HUES64 (cell line): Measurements from ENCODE around the gene NECAB2. TPM values are rescaled to one million over a fixed set of nuclear protein-coding genes. Genes with fewer than 3 reads are reported as not detected.
A peak's percentile ranks its signal among the peaks of the same experiment; 100 is the strongest.

Experiments used
- H3K27ac ChIP-seq: 2 replicates; pipeline ENCODE4 v1.7.0; 2013; ENCODE audit warnings: low read depth, low read length, inconsistent platforms
- H3K27me3 ChIP-seq: 2 replicates; pipeline ENCODE4 v1.6.1; 2013; ENCODE audit warnings: mild to moderate bottlenecking, low read length; ENCODE audit not compliant: insufficient read depth
- H3K36me3 ChIP-seq: 2 replicates; pipeline ENCODE4 v1.6.1; 2013; ENCODE audit warnings: mild to moderate bottlenecking, low read length; ENCODE audit not compliant: insufficient read depth
- H3K4me1 ChIP-seq: 2 replicates; pipeline ENCODE4 v1.6.1; 2013; ENCODE audit warnings: mild to moderate bottlenecking, low read length, moderate library complexity; ENCODE audit not compliant: insufficient read depth
- H3K4me3 ChIP-seq: 2 replicates; pipeline ENCODE4 v1.5.1; 2013; ENCODE audit warnings: mild to moderate bottlenecking, low read length, moderate library complexity
- H3K9ac ChIP-seq: 2 replicates; pipeline ENCODE4 v1.6.1; 2013; ENCODE audit warnings: mild to moderate bottlenecking, low read depth, low read length
- H3K9me3 ChIP-seq: 2 replicates; pipeline ENCODE4 v1.6.1; 2013; ENCODE audit warnings: low read depth, low read length; ENCODE audit not compliant: insufficient read depth
- WGBS: fragments of 150-250, 120-280 bp; methylation state at CpG from one replicate; pipeline ENCODE4 v1.1.7; 2013; ENCODE audit warnings: missing lambda C conversion rate; 5-methylcytosine and 5-hydroxymethylcytosine counted together
- polyA plus RNA-seq, 2 experiments: library from polyadenylated mRNA; stranded (reverse); fragments of 50-300 nt; gene quantifications; one replicate each; pipeline ENCODE4 v1.2.3, GENCODE V29; 2013

Gene NECAB2
- 3.1 TPM for polyA plus RNA-seq (2013, experiment 1 of 2)
- polyA plus RNA-seq (2013, experiment 2 of 2): 5.3 TPM

DNA sequence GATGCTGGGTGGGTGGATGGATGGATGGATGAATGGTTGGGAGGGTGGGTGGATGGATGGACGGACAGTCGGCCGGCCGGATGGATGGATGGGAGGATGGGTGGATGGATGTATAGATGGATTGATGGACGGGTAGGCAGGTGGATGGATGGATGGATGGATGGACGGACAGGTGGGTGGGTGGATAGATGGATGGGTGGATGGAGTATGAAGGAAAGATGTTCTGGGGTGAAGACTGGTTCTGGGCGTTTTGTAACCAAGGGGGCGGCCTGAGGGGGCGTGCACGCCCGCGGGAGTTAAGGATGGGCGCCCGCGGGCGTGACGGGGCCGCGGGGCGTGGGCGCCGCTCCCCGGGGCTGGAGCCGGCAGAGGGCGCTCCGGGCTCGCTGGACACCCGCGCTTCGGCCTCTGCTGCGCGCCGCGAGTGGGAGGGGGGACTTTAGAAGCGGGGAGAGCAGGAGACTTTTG, at the start of gene NECAB2:
Gene NECAB2 (plus strand): TSS at position 407 of the 468 bp plus-strand sequence. CDS start 405 bp downstream, outside the sequence.
- no peaks in the 10 kb centered on the region for H3K36me3 ChIP-seq
- H3K4me3 ChIP-seq: peak within 1 kb of the TSS; percentile 48
- H3K27ac ChIP-seq: no peak within 1 kb of the TSS
- no peaks in the 10 kb centered on the region for H3K9me3 ChIP-seq
- H3K4me1 ChIP-seq: no peaks in the 10 kb centered on the region
- WGBS: 17% methylated on average over 35 of the region's 35 CpGs
- peaks cover 14% of the 10 kb centered on the region for H3K27me3 ChIP-seq
- H3K9ac ChIP-seq: no peak within 1 kb of the TSS

DNA sequence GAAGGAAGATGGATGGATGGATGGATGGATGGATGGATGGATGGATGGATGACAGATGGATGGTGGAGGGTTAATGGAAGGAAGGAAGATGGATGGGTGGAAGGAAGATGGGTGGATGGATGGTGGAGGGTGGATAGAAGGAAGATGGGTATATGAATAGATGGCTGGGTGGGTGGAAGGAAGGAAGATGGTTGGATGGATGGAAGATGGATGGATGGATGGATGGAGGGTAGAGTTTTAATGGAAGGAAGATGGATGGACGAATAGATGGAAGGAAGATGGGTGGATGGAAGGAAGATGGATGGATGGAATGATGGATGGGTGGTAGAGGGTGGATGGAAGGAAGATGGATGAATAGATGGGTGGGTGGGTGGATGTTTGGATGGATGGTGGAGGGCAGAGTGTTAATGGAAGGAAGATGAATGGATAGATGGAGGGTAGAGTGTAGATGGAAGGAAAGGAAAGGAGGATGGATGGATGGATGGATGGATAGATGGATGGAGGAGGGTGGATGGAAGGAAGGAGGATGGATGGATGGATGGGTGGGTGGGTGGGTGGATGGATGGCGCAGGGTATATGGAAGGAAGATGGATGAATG, 47.1 kb upstream of the NECAB2 start:
- no peak overlapping the region for H3K27ac ChIP-seq
- 90% methylated on average over 2 of the region's 2 CpGs for WGBS
- H3K9me3 ChIP-seq: no peaks in the 10 kb centered on the region
- H3K4me3 ChIP-seq: no peak overlapping the region
- peaks cover 28% of the 10 kb centered on the region for H3K36me3 ChIP-seq
- no peaks in the 10 kb centered on the region for H3K27me3 ChIP-seq
- no peak overlapping the region for H3K9ac ChIP-seq
- H3K4me1 ChIP-seq: no peaks in the 10 kb centered on the region

DNA sequence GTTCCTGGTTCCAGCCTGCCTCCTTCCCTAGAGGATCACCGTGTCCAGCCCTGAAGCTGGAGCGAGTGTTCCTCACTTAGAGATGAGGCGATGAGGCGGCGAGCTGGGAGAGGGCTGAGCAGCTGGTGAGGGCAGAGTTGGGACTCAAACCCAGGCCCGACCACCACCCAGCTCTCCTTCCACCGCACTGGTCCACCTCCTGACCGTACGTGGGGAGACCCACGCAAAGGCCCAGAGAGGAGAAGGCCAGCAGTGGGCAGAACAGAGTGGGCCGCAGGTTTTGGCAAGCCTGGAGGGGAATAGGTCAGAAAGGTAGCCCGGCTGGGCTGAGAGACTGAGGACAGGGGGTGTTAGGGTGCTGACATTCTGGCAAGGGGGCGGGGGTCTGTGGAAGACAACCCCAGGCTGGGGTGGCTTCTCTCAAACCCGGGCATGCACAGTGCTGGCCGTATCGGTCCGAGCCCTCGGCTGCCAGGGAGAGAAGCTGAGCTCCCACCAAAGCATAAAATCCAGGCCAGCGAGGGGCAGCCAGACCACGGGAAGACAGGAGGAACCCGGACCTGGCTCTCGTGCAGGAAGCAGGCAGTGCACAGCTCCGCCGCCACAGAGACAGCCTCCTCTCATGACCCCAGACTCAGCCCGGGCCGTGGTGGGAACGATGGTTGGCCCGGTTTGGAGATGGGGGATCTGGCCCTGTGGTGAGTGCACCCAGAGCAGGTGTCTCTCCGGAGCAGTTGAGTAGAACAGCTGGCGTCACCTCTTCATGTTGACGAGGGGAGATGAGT, 44.3 kb upstream of the NECAB2 start:
- H3K4me3 ChIP-seq: no peak overlapping the region
- 92% methylated on average over 31 of the region's 31 CpGs for WGBS

DNA sequence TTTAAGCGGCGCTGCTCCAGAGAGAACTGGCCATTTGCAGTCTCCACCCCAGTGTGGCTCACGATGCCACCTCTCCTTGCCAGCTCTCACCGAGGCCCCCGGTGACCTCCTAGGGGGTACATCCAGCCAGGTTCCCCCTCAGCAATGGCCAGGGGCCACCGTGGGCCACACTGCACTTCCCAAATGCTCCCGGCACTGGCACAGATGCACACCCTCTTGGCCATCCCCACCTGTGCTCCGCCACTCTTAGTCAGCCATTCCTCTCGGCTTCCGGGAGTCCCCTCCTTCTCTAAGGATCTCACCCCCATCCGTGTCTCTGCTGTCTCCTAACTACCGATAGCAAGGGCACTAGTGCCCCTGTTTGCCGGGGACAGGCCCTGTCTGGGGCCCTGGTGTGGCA, 43.4 kb upstream of the NECAB2 start:
- Histone ChIP-seq H3K36me3 (peaks cover 3% of the 10 kb centered on the region), H3K9ac (no peak overlapping the region), H3K9me3 (no peaks in the 10 kb centered on the region), H3K27ac (no peak overlapping the region), H3K27me3 (no peaks in the 10 kb centered on the region), H3K4me1 (peaks cover 5% of the 10 kb centered on the region; the same call in 1 of the 2 replicates), H3K4me3 (no peak overlapping the region)
- 90% methylated on average over 13 of the region's 13 CpGs for WGBS

More for the DNA sequence above, 44.3 kb upstream of the NECAB2 start:
- H3K9me3 ChIP-seq: no peaks in the 10 kb centered on the region
- H3K27me3 ChIP-seq: no peaks in the 10 kb centered on the region
- H3K9ac ChIP-seq: no peak overlapping the region
- no peak overlapping the region for H3K27ac ChIP-seq
- peaks cover 5% of the 10 kb centered on the region; the same call in 1 of the 2 replicates for H3K4me1 ChIP-seq
- peaks cover 12% of the 10 kb centered on the region for H3K36me3 ChIP-seq

DNA sequence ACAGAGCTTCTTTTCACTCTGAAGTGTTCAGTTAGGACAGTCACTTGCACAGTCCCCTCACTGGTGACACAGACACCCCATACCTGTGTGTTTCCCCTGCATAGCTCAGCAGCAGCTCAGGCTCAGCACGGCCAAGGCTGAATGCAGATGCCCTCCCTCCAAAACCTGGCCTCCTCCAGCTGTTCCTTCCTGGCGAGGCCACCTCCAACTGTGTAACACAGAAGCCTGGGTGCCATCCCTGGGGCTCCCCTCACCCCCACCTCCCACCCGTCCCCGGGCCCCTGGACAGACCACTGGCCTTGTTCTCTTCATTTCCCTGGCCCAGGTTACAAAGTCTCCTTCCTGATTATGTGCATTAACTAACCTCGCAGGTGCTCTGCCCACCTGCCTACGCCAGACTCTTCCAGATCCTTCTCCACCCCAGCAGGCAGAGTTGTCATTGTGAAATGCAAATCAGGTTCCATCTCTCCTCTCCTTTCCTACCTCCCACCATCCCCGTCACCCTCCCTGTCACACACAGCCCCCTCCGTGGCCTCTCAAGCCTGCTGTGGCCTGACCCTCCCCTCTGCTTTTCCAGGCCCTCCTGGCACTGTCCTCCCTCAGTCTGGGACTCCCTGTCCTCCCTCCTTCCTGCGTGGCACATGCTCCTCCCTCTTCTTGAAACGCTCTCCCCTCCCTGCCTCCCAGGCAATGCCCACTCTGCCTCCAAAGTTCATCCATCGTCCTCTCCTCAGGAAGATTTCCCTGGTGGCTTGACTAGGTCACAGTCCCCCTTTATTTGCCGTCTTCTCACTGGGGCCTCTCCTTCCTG, 42.7 kb upstream of the NECAB2 start:
- WGBS: 83% methylated on average over 12 of the region's 12 CpGs
- no peak overlapping the region for H3K27ac ChIP-seq
- H3K36me3 ChIP-seq: no peaks in the 10 kb centered on the region
- no peak overlapping the region for H3K4me3 ChIP-seq
- H3K9me3 ChIP-seq: no peaks in the 10 kb centered on the region
- no peaks in the 10 kb centered on the region for H3K27me3 ChIP-seq
- peaks cover 5% of the 10 kb centered on the region; the same call in 1 of the 2 replicates for H3K4me1 ChIP-seq
- H3K9ac ChIP-seq: no peak overlapping the region

DNA sequence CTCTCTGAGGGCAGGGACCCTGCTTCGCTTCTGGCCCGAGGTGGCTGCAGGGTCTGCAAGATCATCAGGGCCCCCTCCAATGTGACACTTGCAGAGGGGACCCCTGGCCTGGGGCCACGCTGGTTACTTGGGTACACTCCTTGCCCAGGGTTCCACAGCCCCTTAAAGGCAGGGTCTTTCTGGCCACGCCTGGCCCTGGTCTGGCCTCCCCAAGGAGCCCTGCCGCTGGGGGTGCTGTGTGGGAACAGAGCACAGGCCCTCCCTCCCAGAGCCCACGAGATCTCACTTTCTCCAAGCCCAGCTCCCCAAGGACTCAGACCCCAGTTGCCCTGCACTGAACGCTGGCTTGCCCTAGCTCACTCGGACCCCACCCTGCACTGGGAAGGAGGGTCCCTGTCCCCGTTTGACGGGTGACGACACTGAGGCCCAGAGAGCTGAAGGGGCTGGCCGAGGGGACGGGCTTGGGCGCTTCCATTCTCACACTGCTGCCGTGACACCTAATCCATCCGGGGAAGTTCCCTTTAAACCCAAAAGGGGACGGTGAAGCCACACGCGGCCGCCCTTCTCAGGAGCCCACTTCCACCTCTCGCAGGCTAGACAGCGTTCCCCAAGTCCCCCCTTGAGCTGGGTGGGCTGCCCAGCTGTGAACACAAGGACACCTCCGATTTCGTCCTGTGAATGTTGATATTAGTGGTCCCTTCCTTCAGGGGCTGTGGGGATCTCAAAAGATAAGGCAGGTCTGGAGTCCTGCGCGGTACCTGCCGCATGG, 41.9 kb upstream of the NECAB2 start:
- 71% methylated on average over 27 of the region's 27 CpGs for WGBS
- no peaks in the 10 kb centered on the region for H3K27me3 ChIP-seq
- H3K4me1 ChIP-seq: peaks cover 5% of the 10 kb centered on the region; the same call in 1 of the 2 replicates
- H3K4me3 ChIP-seq: no peak overlapping the region; the same call in 1 of the 2 replicates
- H3K9me3 ChIP-seq: no peaks in the 10 kb centered on the region
- no peak overlapping the region for H3K27ac ChIP-seq
- H3K9ac ChIP-seq: no peak overlapping the region
- H3K36me3 ChIP-seq: no peaks in the 10 kb centered on the region

DNA sequence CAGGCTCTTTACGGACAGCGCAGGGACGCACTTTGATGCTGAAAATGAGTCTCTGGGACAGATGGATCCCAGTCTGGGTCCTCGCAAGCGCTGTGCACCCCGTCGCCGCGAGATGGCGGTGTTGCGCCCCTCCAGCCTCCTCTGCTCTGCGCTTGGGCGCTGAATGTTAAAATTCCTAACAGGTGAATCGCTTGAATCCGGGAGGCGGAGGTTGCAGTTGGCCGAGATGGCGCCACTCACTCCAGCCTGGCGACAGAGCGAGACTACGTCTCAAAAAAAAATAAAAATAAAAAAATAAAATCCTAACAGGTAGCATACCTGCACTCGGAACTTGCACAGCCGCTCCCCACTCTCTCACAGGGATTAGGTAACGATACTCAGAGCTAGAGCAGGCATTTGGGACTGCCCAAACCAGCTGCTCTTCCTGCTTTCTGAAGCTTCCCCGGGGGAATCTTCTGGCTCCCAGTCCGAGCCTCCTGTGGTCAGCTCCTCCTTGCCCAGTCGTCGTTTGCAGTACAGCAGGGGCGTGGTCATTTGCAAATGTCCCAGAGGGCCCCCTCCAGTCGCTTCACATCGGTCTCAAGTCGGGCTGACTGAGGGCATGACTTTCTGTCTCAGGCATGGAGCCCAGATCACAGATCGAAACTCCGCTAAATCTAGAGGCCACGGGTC, 41.2 kb upstream of the NECAB2 start:
- Histone ChIP-seq H3K9me3 (no peaks in the 10 kb centered on the region), H3K4me3 (peak overlapping the region; percentile 46), H3K27me3 (no peaks in the 10 kb centered on the region), H3K36me3 (no peaks in the 10 kb centered on the region), H3K4me1 (peaks cover 5% of the 10 kb centered on the region; the same call in 1 of the 2 replicates), H3K27ac (peak overlapping the region; percentile 51; the same call in 1 of the 2 replicates), H3K9ac (peak overlapping the region; percentile 61)
- WGBS: 6% methylated on average over 32 of the region's 35 CpGs

DNA sequence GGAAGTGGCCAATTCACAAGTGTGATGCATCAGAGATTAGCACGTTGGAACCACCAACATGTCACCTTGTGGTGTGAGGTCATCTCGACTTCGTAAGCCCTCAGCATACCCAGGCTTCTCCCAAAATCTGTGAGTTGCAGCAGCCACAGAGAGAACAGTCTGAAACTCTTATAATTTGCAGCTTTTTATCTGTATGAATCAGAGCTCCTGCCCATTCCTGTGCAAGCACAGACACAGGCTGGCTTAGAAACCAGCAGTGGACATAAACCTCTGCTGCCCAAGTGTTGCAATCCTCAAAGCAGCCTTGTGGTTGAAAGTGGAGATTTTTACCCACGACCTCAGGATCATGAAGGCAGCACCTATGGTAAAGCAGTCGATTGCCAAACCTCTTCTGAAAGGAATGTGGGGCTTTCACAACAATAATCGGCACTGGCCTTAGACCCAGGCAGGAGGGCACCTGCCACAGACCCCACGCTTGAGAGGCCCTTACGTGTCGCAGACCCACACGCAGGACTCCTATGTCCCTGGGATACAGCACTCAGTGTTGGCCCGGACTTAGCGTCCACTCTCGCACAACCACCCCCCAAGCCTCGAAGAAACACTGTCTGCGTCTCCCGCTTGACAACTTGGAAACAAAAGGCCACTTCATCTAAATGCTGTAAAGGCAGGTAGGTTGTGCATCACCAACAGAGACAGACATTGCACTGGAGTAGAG, 39.5 kb upstream of the NECAB2 start:
- H3K27ac ChIP-seq: no peak overlapping the region
- no peak overlapping the region for H3K4me3 ChIP-seq
- WGBS: 90% methylated on average over 16 of the region's 16 CpGs
- H3K9ac ChIP-seq: no peak overlapping the region
- no peaks in the 10 kb centered on the region for H3K9me3 ChIP-seq
- H3K27me3 ChIP-seq: no peaks in the 10 kb centered on the region
- peaks cover 5% of the 10 kb centered on the region; the same call in 1 of the 2 replicates for H3K4me1 ChIP-seq
- H3K36me3 ChIP-seq: no peaks in the 10 kb centered on the region

DNA sequence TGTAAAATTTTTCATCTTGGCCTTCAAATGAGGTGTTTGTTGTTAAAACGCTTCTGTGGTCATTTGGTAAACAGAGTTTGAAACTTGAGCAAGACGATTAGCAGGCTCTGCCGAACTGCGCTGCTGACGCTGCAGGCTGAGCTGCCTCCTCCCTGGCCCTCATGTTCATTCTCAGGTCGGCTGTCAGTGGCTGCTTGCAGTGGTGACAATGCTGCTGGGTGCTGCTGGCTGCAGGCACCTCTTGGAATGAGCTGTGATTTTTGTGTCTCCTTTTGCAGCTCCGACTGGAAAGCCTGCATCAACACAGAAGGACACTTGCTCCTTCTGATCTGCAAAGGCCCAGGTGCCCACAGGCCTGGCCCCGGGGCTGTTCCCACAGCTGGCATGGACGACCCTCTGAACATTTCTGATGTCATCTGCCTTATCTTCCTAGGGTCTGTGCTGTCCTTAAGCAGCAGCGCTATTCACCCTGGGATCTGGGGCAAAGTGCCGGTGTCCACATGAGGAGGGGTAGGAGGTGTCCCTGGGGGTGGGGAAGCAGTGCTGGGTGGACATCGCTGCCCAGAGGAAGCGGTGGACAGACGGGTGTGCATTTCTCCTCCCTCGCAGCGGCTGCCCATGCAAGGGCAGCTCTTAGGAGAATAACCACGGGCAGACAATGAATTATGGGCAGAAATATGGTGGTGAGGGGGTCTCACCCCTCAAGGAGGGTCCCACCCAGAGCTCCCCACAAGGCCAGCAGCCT, 38.1 kb upstream of the NECAB2 start:
- Histone ChIP-seq H3K27ac (no peak overlapping the region), H3K9ac (no peak overlapping the region), H3K9me3 (no peaks in the 10 kb centered on the region), H3K4me1 (peaks cover 5% of the 10 kb centered on the region; the same call in 1 of the 2 replicates), H3K36me3 (no peaks in the 10 kb centered on the region), H3K27me3 (no peaks in the 10 kb centered on the region), H3K4me3 (no peak overlapping the region)
- 92% methylated on average over 17 of the region's 17 CpGs for WGBS
